Fibroblast of skin of back (primary cell): ENCODE results near the gene ACOXL.

Experiments used
- DNase-seq: peaks from one replicate; pipeline ENCODE4 v3.0.0-alpha.2; 2013

Gene ACOXL

GRCh38 chr2:111118981-111119821 is 386.8 kb downstream of the ACOXL start:
- no peak for DNase-seq

DNA sequence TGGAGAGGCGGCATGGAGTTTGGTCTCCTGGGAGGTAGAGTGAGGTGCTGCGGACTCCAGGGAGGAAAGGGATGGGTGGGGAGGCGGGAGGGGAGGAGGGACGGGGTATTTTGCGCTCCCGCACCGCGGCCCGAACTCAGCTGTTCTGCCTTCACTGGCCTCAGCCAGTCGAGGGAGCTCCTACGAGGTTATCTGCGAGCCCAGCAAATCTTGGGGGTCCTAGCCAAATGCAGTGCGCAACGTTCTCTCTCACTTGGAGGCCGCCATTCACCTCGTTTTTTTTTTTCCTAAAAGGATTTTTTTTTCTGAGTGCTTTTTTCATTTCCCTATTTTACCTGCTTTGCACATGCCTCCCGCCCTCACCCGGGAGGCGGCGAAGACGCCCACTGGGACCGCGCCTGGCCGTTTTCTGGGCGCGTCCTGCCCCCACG is 387.5 kb downstream of the ACOXL start:
- no peak for DNase-seq

DNA sequence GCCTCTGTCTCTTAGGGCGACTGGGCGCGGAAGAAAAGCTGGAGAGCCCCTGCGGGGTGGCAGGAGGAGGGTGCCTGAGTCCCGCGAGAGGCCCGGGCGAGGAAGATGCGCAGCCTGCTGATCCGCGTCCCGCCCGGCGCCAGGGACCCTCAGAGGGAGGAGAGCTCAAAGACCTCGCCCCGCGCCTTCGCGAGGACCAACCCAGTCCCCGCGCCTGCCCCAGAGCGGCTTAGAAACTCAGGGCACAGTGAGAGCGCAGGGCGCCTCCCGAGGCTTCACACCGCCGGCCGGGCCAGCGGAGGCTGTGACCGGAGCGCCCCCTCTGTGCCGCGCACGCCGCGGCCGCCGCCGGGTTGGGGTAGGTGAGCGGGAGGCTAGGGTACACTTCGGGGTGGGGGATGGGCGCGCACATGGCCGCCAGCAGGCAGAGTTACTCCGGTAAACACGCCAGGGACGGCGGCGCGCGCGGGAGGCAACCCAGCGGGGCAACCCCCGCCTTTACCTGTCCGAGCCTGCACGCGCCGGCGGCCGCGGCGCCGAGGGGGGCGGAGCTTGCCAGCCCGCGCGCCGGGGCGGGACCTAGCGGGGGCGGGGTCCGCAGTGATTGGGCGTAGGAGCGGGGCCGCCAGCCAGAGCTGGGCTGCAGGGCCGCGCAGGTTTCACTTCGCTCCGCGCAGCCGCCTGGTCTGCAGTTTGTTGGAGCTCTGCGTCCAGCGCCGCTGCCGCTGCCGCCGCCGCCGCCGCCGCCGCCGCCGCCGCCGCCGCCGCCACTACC is 388.1 kb downstream of the ACOXL start, which contains the start of gene BCL2L11:
BCL2L11 (plus strand) TSS at position 662 of the 775 bp plus-strand sequence. CDS start 2,832 bp downstream, outside the sequence.
- peak; percentile 88 for DNase-seq

- DNase-seq, result peak; percentile 38
Measured at GRCh38 chr2:111121028-111121827, 388.9 kb downstream of the ACOXL start.

DNA sequence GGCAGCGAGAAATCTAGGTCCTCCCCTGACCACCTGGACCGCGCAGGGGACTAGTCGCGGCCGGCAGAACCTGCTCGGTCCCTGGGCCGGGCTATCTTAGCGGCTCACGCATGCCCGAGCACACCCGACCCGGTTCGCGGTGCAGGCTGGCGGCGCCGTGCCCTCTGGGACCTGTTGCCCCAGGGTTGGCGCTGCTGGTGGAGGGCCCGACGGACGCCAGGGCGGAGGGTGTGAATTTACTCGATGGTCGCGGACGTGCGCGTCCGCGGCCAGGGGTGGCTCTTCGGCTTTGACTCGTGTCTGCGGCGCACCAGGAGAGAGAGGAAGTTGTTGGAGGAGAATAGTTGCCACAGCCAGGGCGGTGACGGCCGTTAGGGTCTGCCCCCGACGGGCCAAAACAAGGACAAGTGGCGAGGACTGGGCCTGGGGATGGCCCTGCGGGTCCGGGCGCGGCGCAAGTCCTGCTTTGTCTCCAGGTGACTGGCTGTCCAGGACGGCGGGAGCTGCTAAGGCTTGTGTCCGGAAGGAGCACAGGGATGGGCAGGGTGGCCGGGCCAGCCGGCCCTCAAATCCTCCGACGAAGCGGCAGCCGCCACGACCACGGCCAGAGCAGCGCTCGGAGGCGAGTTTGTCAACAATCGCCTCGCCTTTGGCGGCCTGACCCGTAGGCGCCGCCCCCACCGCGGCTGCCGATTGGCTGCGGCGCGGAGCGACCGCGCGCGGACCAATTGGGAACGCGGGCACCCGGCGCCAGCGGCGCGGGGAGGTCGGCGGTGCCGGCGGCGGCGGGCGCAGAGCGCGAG is 389.7 kb downstream of the ACOXL start:
- DNase-seq, result peak; percentile 88

DNA sequence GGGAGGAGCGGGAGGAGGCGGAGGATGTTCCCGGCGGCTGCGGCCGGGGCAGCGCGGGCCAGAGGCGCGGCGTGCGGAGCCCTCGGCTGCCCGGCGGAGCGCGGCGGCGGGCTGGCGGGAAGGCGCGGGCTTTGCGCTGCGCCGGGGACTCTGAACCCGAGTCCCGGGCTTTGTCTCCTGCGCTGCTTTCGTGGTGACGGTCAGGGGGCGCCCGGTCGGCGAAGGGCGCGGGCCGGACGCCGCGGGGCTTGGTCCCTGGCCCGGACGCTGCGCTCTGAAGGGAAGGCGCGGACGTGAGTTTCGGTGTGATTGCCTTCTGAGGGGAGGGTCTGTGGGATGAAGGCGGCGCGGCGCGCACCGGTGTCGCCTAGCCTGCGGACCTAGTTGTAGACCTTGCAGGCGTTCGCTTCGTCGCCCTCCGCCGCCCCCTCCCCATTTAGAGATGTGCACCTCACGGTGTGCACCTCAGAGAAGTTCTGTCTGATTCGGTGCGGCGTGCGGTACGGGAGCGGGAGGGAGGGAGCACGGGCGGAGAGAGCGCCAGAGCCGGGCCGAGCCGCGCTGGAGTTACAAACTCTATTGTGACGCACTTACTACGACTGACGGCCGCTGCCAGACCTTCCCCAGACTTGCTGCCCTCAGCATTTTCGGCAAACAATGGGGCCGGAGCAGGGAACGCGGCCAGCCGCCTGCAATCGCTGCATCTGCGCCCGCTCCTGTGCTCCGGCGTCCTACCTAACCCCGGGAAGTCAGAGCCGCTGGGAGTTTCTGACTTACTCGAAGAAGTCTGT is 390.5 kb downstream of the ACOXL start:
- DNase-seq, result peak; percentile 73

DNA sequence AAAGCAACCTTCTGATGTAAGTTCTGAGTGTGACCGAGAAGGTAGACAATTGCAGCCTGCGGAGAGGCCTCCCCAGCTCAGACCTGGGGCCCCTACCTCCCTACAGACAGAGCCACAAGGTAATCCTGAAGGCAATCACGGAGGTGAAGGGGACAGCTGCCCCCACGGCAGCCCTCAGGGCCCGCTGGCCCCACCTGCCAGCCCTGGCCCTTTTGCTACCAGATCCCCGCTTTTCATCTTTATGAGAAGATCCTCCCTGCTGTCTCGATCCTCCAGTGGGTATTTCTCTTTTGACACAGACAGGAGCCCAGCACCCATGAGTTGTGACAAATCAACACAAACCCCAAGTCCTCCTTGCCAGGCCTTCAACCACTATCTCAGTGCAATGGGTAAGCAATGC is 391.4 kb downstream of the ACOXL start:
- no peak for DNase-seq

DNA sequence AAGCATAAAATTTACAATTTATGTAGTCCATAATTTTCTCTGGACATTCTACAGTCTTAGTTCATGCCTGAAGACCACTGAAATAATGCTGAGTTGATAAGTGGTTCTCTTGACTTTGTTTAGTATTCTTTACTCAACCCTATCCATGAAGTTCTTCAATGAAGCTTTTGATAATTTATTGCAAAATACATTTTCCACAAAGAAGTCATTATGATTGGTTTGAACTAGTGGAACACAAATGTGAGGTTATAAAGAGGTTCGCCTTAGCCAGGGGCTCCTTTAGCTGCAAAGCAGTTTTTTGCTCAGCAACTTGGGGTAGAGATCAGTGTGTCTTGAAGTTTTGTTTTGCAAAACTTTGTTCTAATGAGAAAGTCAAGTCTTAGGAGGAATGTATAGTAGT is 394.2 kb downstream of the ACOXL start:
- no peak for DNase-seq

- no peak for DNase-seq
Measured at GRCh38 chr2:111127351-111127750, 395.0 kb downstream of the ACOXL start.

- DNase-seq, result no peak
Measured at GRCh38 chr2:111128096-111128495, 395.7 kb downstream of the ACOXL start.

DNA sequence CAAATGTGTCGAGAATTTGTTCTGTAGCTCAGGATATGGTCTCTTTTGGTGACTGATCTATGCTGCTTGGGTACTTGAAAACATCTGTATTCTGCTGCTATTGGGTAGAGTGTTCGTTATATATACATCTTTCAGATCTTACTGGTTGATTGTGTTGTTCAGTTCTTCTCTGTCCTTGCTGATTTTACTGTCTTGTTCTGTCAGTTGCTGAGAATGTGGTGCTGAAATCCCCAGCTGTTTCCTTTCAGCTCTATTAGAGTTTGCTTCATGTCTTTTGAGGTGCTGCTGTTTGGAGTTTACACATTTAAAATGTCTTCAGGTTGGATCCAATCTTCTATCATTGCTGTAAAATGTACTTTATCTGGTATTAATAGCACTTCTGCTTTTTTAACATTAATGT is 401.2 kb downstream of the ACOXL start:
- no peak for DNase-seq

- no peak for DNase-seq
Measured at GRCh38 chr2:111134055-111134454, 401.7 kb downstream of the ACOXL start.

- no peak for DNase-seq
Measured at GRCh38 chr2:111135237-111135909, 403.0 kb downstream of the ACOXL start.

DNA sequence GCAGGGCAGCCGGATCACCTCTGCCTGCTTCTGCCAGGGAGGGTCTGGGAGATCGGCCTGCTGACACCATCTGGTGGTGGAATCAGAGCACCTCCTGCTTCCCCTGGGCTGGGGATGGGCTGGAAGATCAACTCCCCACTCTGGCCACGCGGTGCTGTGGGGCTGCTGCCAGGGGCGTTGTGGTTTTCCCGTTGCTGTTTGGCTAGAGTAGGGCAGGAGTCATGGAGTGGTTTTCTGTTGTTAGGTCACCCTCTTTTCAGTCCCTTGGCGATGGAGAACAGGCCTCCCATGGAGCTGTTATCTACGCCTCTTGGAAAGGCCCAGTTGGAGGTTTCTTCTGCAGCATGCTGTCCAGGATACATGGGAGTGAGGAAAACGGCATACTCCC is 403.5 kb downstream of the ACOXL start:
- peak; percentile 48 for DNase-seq

DNA sequence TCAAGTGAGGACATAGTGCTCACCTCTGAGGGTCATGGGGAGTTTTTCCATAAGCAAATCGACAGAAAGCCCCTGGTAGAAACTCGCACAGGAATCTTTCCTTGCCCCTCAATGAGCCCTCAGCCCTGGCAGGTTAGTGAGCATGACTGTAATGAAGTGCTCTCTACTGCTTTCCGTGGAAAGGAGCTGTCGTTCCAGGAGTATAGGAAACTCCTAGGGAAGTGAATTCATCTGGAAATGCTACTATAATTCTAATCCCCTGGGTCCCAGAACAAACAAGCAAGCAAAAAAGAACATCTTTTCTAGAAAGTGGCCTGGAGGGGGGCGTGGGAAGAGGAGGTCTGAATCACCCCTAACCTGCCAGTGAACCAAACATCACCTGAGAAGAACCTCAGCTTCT is 406.5 kb downstream of the ACOXL start:
- DNase-seq, result no peak

GRCh38 chr2:111139637-111140317 is 407.4 kb downstream of the ACOXL start:
- DNase-seq, result no peak

GRCh38 chr2:111140815-111141214 is 408.4 kb downstream of the ACOXL start:
- no peak for DNase-seq

GRCh38 chr2:111142101-111142500 is 409.7 kb downstream of the ACOXL start:
- no peak for DNase-seq

DNA sequence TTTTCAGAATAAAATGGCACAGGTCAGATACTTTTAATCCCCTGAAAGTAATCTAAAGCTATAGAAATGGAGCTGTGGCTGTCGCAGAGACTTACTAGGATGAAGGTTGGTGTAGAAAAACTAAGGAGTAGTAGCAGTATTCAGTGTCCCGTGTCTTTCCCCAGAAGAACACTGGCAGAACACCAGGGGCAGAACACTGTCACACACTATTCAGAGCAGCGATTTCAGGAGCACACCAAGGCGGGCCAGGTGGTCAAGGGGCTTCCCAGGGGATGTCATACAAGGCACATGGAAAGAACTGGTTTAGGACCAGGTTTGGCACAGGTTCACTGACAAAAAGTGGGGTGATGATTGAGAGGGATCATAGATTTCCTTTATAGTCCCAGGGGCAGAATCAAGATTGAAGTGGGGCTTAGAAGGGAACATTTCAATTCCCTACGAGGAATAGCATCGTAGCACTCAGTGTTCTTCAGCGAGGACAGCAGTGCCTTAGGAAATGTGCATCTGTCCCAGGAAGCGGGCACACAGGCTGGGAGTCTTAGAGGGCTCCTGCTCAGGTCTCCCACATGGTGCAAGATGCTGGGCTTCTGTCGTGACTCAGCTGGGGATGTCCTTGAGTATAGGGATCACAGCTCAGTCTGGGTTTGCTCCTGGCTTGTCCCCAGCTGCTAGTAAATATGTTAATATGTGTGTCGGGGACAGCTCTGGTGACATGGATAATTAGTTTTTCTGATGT is 410.9 kb downstream of the ACOXL start:
- no peak for DNase-seq
